ENCODE data around the gene DICER1.
"Not testable (repeated sequence)": the region's sequence is repeated elsewhere in the genome, so short reads cannot be mapped to it uniquely, and the experiment has no call there.

Gene DICER1

GRCh38 chr14:95144849-95145248 is 12.5 kb downstream of the DICER1 start:
- no peak for DNase-seq

DNA sequence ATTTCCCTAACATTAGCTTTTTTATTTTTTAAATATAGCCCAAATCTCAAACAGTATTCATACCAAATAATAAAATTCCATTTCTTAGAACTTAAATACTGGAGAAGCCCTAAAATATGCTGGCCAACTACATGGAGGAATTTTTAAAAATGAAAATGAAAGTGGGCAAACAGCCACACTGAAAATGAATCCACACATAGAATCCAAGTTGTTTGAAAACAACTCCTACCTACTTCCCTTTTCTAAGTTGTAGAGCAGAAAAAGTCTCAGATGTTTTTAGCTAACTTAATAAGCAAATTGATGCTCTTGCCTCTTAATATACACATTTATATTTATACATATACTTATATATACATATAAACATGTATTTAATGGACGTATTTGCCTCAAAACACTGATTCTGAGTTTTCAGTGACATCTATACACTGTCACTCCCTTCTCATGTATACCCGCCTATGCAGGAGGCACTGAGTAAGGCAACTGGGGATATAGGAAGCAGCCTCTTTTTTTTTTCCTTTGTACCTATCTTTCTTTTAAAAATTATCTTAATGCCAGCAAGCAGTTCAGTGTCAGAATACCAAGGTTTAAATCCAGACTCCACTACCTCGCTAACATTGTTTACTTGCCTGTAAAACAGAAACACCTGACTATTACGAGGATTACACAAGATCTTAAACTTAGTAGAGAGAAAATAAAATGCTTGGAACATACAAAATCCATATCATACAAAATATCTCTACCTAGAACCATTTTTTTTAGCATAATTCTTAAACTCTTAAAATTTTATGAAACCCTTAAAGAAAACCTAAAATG is 13.3 kb downstream of the DICER1 start:
- DNase-seq = no peak

GRCh38 chr14:95142208-95142607 is 15.1 kb downstream of the DICER1 start:
- no peak for DNase-seq

DNA sequence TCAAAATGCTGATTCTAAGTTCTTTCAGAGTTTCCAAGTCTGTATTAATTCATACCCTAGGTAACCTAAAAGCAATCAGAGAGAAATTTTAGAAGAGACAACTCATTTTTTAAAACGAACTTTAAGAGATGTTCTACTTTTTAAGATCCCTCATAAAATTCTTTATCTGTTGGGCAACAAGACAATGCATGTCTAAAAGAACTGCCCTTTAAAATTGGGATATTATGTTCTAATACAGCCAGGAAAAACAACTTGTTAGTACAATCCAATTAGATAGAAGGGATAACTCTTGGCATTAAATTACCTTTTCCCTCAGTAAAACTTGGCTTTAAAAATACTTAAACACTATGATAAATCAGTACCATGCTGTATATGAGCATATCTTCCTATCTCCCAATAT is 15.6 kb downstream of the DICER1 start:
- DNase-seq = no peak

- no peak for DNase-seq
These were observed 17.1 kb downstream of the DICER1 start for GRCh38 chr14:95140060-95140858.

DNA sequence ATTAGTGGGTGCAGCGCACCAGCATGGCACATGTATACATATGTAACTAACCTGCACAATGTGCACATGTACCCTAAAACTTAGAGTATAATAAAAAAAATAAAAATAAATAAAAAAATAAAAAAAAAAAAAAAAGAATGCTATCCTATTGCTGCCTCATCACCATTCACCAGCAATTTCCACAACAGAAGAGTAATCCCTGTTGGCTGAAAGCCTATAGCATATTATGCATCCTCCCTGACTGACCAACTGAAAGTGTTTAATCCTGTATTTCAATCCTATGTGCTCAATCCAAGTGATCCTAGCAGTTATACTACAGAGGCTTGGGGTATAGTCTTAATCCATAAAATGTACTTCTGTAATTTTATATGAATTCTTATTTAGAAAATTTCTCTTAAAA is 18.5 kb downstream of the DICER1 start:
- DNase-seq = no peak

DNA sequence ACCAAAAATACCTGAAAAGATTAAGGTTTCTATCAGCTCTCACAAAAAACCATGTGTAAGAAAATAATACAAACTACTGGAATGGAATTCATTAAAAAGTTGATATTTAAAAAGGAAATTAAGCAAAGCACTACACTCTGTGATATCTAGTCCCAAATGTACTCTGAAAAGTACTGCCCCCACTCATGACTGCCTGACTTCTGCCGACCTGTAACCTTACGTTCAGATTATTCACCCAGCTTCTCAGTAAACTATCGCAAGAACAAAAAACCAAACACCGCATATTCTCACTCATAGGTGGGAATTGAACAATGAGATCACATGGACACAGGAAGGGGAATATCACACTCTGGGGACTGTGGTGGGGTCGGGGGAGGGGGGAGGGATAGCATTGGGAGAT is 18.9 kb downstream of the DICER1 start:
- not testable (repeated sequence) for DNase-seq

DNA sequence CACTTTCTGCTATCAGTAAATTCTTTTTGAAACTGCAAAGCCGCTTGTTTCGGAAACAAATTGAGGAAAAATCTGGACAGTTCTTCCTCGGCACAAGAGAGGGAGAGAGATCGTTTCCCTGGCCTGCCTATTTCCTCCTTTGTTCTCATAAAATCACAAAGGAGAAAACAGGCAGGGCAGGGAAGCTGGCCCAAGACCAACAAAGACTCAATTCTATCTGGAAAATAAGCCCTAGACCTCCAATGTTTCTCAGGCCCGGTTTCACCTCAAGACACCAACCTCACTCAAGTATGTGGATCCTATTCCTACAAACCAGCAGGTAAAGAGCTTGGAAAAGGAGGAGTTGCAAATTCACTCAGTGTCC is 19.5 kb downstream of the DICER1 start:
- no peak for DNase-seq

- no peak for DNase-seq
These were observed 20.0 kb downstream of the DICER1 start for GRCh38 chr14:95137164-95137803.

- DNase-seq = no peak
These were observed 20.7 kb downstream of the DICER1 start for GRCh38 chr14:95136631-95137030.

- no peak for DNase-seq
These were observed 22.9 kb downstream of the DICER1 start for GRCh38 chr14:95134304-95134933.

DNA sequence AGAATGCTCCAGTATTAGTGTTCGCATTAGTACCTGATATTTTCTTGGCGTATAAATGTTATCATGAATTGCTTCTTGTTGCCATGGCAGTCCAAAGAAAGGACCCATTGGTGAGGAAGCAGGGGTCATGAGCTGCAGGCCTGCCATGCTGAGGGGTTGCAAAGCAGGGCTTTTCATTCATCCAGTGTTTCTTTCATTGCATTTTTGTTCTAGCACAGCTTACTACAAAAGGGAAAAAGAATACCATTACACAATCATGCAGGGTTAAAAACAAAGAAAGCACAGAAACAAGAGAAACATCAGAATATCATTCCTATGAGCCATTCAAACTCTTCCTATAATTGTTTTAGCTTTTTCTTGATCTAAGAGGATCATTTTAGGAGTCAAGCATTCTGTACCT is 24.0 kb downstream of the DICER1 start:
- DNase-seq = no peak

- no peak for DNase-seq
These were observed 24.6 kb downstream of the DICER1 start for GRCh38 chr14:95132760-95133159.

DNA sequence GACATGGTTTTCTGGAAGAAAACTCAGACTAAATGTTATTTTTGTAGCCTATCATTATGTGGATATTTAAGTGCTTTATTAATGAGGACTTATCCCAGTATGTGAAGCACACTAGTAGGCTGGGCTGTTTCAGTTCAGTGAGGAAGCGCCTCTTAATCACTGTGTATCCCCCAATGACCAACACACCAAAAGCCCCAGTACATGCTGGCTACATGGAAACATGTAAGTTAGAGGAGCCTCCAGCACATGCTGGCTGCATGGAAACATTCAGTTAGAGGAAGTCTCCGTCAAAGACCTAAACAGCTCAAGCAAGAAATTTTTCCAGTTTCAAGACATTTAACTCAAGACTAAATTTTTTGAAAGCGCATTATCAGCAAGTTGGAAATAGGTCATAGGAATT is 26.8 kb downstream of the DICER1 start:
- DNase-seq = no peak

GRCh38 chr14:95128140-95128539 is 29.2 kb downstream of the DICER1 start:
- no peak for DNase-seq

- no peak for DNase-seq
These were observed 29.8 kb downstream of the DICER1 start for GRCh38 chr14:95127531-95127911.

- no peak for DNase-seq
These were observed 30.3 kb downstream of the DICER1 start for GRCh38 chr14:95126906-95127530.

DNA sequence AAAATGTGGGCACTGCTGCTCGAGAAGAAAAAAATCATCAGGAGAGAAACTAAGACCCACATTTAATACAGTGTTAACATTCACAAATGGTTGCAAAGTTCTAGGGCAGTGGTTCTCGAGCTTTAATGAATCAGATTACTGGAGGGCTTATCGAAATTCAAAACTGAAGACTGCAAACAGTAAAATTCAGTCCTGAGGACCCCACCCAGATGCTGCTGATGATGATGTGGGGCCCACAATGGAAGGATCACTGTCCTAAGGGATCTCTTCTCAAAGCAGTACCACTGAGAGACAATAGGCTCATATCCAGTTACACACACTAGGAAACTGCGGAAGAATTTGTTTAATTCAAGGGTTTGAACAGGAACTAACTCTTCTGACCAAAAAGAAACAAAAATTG is 31.4 kb downstream of the DICER1 start:
- no peak for DNase-seq

GRCh38 chr14:95125221-95125620 is 32.1 kb downstream of the DICER1 start:
- DNase-seq = no peak

DNA sequence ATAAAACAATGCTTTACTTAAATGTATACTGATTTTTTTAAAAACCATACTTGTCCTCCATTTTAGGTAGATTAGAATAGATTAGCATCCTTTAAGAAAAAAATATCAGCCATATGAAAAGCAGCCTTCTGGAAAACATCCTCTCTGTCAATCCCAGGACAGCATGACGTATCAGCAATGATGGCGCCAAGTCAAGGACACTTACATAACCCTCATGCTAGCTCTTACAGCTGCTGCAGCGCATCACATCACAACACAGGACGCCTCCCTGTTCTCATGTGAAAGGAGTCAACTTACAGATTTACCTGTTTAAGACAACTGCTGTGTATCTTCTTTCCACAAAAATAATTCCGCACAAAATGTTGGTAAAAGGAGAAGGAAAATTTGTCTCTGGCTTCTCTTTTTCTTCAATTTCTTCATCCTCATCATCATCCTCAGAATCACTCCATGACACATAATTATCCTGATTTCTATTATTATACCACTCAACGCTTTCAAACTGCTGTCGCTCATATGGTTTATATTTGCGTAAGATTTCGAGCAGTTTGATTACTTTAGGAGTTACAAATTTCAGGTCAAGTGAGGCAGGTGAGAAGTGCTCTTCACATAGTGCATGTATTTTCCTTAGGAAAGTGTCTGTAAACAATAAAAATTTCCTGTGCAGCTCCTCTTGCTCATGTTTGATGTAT is 33.3 kb downstream of the DICER1 start:
- DNase-seq = no peak

DNA sequence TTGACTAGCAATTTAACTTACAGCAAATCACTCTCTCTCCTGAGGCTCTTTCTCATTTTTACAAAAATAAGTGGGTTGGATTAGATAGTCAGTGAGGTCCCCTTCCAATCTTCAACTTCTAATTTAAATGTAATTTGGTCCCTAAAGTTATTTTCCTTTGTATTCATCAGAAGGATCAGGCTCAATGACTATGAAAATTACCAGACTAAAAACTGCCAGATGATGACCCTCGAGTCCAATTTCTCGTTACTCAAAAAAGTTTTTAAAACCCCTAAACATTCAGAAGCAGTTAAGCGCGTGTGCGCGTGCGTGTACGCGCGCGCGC is 34.7 kb downstream of the DICER1 start:
- DNase-seq = no peak

DNA sequence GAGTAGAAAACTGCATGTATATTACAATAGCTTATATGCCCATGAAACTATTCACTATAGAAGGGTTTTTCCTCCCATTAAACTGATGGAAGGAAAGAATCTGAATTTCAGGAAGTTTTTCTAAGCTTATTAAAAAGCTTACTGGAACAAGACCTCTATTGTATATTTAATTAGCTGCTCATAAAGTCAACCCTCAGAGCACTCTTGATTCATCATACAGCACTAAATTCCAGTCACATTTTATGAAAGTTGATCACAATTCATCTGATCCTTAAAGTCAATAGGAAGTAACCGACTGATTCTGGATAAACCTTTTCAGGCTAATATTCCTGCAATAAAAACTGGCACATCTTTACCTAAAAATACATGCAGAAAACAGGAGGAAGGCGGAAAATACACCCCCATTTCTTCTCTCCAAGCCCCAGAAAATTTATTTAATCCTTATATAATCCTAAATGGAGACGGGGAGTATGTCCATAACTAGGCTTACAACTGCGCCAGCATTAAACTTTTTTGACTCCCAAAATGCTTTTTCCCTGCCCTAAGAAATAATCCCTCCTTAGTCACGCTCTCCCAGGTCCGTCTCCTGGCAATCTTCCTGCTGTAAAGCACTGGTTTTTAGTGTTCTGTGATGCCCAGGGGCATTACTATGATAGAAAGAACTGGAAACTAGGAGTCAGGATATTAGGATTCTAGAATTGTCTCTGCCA is 35.3 kb downstream of the DICER1 start:
- no peak for DNase-seq

Measured in DMS153 (cell line).